Measurements from ENCODE around the gene INTS6.
"Not testable (repeated sequence)": the region's sequence is repeated elsewhere in the genome, so short reads cannot be mapped to it uniquely, and the experiment has no call there.

INTS6 gene

DNA sequence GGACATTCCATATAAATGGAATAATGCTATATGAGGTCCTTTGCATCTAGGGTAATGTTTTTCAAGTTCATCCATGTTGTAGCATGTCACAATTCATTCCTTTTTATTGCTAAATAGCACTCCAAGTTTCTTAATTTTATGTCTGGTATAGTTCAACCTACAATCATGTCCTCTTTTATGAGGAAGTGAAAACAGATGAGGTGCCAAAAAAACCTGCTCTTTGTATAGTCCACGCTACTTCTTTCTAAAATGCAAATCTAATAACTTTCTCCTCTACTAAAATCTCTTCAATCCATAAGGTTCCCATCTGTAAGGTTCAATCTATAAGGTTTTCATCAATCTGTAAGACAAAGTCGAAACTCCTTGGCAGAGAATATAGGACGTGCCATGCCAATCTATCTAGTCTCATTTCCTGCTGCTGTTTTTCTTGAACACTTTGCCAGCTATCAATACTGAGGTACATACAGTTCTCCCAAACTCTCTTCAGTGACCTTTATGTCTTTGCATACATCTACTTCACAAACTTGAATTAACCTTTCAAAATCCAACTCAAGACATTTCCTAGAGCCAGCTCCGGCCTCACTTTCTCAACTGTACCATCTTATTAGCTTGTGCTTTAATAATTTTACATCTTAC lies 33.7 kb downstream of the INTS6 start:
- no peak for DNase-seq (ENCODE audit: low read depth in 4 of 4, low spot score in 1 of 4)

DNA sequence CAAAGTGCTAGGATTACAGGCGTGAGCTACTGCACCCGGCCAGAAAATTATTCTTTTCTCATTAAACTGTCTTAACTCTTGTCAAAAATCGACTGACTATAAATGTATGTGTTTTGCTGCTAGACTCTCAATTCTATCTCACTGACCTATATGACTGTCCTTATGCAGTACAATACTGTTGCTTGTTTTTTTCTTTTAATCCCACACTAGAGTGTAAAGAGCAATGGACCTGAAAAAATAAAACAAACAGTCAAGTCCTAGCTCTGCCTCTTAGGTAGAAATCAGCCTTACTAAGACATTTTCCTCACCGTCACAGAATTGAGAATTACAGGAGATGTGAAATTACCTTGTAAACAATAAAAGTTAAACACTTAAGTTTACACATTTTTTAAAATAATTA lies 35.1 kb downstream of the INTS6 start:
- no peak for DNase-seq (ENCODE audit: low read depth in 4 of 4, low spot score in 1 of 4)

GRCh38 chr13:51416107-51416506 lies 36.7 kb downstream of the INTS6 start:
- no peak for DNase-seq (ENCODE audit: low read depth in 4 of 4, low spot score in 1 of 4)

- not testable (repeated sequence) for DNase-seq (ENCODE audit: low read depth in 4 of 4, low spot score in 1 of 4)
Observed at GRCh38 chr13:51415339-51415738, 37.5 kb downstream of the INTS6 start.

GRCh38 chr13:51412431-51412830 lies 40.4 kb downstream of the INTS6 start:
- no peak for DNase-seq (ENCODE audit: low read depth in 4 of 4, low spot score in 1 of 4)

DNA sequence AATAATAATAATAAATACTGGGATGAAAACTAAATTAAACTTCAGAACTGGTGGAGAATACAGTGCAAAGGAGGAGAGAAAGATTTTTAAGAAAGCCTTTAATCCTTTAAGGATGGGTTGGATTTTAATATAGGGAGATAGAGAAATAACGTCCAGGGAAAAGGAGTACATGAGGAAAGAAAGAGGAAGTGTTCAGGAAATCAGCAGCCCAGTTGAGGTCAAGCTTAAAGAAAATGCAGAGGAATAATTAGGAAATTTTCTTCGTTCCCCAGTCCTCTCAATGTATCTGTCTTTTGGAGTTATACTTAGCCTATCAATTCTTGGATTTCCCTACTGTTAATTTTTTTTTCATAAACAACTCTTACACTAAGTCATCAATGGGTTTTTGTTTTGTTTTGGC lies 47.7 kb downstream of the INTS6 start:
- DNase-seq (ENCODE audit: low read depth in 4 of 4, low spot score in 1 of 4) = no peak

GRCh38 chr13:51397262-51397941 lies 55.4 kb downstream of the INTS6 start:
- no peak for DNase-seq (ENCODE audit: low read depth in 4 of 4, low spot score in 1 of 4)

GRCh38 chr13:51396352-51396751 lies 56.5 kb downstream of the INTS6 start:
- no peak for DNase-seq (ENCODE audit: low read depth in 4 of 4, low spot score in 1 of 4)

GRCh38 chr13:51394724-51395123 lies 58.1 kb downstream of the INTS6 start:
- DNase-seq (ENCODE audit: low read depth in 4 of 4, low spot score in 1 of 4) = no peak

GRCh38 chr13:51385114-51385513 lies 67.7 kb downstream of the INTS6 start:
- DNase-seq (ENCODE audit: low read depth in 4 of 4, low spot score in 1 of 4) = no peak

DNA sequence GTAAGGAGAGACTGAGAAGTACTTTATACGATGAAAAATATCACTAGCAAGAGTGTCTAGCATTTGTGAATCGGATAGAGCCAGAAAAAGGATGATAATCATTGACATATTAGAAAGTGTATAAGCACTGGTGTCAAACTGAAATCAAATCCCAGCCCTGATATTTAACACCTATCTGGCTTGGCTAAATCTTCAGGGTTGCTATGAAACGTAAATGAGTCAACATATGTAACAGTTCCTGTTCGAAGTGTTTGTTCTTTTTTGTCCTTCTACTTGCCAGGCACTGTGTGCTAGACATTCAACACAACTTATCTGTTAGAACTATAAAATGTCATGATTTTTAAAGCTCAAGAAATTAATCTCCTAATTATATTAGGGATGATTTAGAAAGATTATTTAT lies 72.6 kb downstream of the INTS6 start:
- DNase-seq (ENCODE audit: low read depth in 4 of 4, low spot score in 1 of 4) = no peak

DNA sequence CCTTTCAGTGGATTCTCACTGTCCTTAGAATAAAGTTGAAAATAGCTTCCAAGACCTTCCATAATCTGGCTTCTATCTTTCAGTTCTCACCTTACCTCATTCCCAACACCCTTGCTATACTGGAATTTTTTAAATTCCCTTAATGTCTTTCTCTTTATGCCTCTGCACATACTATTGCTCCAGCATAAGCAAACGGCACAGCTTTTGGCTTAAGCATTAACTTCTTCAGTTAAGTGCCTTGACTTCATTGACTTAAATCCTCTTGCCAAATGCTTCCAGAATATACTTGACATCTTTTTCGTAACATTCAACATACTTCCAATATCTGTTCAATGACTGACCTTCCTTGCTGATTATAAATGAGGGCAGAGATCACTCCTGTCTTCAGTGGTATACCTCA lies 79.4 kb downstream of the INTS6 start:
- no peak for DNase-seq (ENCODE audit: low read depth in 4 of 4, low spot score in 1 of 4)

DNA sequence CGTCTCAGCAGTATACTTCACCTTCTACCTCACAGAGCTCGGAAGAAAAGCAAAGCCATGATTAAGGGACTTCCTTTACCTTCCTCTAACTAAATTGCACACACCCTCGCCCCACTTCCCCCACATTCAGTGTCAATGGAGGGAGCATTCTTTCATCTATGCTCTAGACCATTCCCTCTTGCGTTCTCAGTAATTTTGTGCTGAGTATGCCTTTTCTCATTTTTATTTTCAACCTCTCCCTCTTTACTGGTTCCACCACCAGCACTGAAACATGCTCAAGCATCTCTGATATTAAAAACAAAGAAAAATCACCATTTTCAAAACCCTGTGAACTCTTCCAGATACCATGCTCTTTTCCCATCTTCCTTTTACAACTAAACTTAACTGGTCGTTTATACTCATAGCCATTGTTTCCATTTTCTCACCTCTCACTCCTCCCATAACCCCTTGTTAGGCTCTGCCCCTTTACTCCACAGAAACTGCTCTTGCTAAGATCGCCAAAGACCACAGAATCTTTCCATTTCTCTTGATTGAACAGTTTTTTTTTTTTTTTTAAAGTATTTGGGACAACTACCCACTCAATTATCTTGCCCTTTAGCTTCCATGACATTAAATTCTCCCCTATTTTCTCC lies 81.0 kb downstream of the INTS6 start:
- no peak for DNase-seq (ENCODE audit: low read depth in 4 of 4, low spot score in 1 of 4)

GRCh38 chr13:51370811-51371210 lies 82.0 kb downstream of the INTS6 start:
- no peak for DNase-seq (ENCODE audit: low read depth in 4 of 4, low spot score in 1 of 4)

DNA sequence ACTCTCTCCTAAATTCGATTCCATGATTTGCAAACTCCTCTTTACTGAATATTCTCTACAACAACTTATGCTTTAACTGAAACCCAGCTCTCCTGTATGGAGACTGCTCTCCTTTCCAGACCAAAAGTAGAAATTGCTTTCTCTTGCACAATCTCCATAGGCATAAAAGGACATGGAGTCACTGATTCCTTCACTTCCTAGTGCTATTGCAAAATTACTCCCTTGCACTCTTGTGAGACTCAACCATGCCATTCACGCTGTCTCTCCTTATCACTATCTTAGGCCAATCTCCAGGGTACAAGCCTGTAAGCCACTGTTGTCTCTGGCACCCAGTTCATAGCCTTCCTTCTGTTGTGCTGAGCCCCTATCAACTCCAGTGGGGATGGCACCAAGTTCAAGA lies 82.7 kb downstream of the INTS6 start:
- DNase-seq (ENCODE audit: low read depth in 4 of 4, low spot score in 1 of 4) = no peak

- no peak for DNase-seq (ENCODE audit: low read depth in 4 of 4, low spot score in 1 of 4)
Observed at GRCh38 chr13:51364404-51365008, 88.3 kb downstream of the INTS6 start.

- no peak for DNase-seq (ENCODE audit: low read depth in 4 of 4, low spot score in 1 of 4)
Observed at GRCh38 chr13:51363625-51364024, 89.2 kb downstream of the INTS6 start.

DNA sequence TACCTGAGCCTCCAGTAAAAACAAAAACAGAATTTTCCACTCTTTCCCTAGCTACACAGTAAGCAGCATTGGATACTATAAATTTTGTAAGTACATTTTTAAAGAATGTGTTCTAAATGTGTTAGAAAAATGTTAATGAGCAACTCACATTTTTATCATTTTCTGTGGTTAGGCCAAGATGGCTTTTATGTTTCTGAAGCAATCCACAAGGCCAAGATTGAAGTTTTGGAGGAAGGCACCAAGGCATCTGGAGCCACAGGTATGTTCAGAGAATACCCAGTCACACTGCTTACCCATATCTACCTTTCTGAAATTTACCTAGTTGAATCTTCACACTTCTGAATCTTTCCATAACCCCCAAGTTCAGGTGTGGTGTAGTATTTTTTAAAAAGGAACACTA lies 91.7 kb downstream of the INTS6 start:
- DNase-seq (ENCODE audit: low read depth in 4 of 4, low spot score in 1 of 4) = no peak

DNA sequence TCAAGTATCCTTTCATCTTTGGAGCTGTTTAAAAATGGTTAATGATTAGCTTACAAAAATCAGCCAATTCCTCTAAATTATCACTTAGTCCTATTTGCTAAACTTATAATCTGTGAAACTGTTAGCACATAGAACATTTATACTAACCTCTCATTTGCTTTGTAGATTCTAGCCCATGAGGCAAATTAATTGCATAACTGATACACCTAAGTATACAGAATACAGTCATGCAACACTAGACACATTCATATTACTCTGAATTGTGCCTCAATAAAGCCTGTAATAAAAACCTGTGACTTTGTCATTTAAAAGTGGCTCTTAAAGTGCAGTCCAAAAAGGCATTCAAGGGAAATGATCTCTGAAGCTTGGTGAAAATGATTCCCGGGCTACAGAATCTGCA lies 92.3 kb downstream of the INTS6 start:
- DNase-seq (ENCODE audit: low read depth in 4 of 4, low spot score in 1 of 4) = no peak

- no peak for DNase-seq (ENCODE audit: low read depth in 4 of 4, low spot score in 1 of 4)
Observed at GRCh38 chr13:51359352-51359751, 93.5 kb downstream of the INTS6 start.

DNA sequence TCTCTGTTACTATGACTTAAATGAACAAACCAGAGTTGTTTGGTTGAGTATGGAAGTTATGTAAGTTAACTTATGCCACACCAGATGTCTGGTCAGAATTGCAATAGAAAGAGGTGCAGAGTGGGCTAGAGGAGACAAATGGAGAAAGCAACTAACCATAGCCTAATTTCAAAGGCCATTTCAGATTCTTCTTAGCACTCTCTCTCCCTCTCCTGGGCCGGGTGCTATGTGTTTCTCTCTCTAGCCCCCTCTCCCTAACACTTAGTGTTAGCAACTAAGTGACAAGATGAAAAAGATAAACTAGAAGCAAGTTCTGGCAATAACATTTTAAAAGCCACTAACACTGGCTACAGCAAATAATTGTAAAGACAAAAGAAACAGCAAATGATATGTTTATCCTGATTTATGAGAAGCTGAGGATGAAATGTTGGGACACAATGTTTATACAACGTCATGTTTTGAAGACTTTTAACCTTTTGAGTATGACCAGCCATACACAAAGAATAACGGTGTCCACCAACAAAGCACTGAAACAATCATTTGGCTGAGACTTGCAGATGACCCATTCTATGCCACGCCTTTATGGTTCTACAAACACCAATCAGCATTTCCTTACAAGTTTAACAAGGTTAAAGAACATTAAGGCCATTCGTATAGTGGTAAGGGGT lies 94.8 kb downstream of the INTS6 start:
- no peak for DNase-seq (ENCODE audit: low read depth in 4 of 4, low spot score in 1 of 4)

DNA sequence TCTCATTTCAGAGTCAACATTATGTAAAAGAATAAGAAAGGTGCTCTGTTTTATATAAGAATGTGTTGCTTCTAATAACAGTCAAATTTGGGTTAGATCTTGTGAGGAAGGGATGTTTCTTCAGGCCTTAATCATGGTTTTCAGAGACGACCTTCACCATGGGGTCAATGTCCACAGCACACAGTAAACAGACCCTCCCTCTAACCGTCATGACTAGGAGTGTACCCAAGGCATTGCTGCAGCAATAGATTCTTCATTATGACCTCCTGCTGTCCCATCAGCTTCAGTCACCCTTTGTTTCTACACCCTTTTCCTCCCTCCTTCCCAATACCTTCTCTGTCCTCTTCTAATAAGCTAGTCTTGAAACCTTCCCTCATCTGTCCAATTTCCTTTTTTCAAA lies 97.6 kb downstream of the INTS6 start:
- no peak for DNase-seq (ENCODE audit: low read depth in 4 of 4, low spot score in 1 of 4)

Data from stimulated activated CD4-positive, alpha-beta T cell treated with anti-CD3 and anti-CD28 coated beads, Interleukin-1b, Interleukin-23, amount 100 ng/mL, for 24 hours (primary cell).